NOMO-1 treated with DMSO at 0.1 percent for 48 hours (cell line): ENCODE data around the gene TENT4B.

Source experiments
- DNase-seq: peaks from one replicate; lab custom pipeline; 2025; ENCODE audit not compliant: unreplicated experiment; lab: John Stamatoyannopoulos, UW

The TENT4B gene

DNA sequence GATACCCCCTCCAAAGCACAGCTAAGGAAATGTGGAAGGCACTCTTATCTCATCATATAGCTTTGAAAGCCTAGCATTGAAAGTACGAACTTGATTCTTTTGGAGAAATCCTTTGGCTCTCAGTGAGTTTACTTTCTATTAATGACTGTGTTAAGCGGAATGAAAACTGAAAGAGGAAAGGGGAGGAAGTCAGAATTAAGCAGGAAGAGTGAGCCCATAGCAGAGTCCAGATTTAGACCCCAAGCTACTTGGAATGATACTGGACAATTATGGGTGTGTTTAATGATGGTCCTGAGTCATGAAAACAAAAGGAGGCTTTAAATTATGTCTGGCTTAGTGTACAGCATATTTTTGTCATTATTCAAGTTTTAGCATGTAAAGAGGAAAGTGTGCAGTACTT is 42.2 kb downstream of the TENT4B start:
- peak; percentile 17 for DNase-seq

DNA sequence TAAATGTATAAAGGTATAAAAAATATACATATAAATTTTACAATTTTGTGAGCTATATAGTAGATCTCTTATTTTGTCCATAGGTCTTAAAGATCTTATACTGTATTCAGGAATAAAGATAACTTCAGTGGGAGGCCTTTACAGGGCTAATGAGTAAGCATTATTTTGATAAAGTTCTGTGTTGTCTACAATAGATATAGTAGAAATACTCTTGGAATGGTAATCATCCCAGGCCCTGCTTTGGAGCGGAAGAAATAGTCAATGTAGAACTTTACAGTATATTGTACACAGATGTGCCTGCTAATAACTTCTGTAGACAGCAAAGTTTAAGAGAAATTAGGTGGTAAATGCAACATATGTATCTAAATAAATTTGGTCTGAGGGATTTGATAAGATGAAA is 42.6 kb downstream of the TENT4B start:
- DNase-seq: no peak

DNA sequence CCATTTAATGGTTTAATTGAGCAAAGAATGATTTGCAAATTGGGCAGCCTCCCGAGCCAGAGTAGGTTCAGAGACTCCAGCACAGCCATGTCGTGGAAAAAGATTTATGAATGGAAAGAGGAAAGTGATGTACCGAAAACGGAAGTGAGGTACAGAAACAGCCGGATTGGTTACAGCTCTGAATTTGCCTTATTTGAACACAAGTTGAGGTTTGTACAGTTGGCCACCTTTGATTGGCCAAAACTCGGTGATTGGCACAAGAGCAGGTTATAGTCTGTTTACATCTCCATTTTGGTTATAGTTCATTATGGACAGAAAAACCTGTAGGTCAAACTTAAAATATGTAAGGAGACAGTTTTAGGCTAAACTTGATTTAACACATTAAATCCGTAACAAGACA is 44.5 kb downstream of the TENT4B start:
- peak; percentile 48 for DNase-seq

DNA sequence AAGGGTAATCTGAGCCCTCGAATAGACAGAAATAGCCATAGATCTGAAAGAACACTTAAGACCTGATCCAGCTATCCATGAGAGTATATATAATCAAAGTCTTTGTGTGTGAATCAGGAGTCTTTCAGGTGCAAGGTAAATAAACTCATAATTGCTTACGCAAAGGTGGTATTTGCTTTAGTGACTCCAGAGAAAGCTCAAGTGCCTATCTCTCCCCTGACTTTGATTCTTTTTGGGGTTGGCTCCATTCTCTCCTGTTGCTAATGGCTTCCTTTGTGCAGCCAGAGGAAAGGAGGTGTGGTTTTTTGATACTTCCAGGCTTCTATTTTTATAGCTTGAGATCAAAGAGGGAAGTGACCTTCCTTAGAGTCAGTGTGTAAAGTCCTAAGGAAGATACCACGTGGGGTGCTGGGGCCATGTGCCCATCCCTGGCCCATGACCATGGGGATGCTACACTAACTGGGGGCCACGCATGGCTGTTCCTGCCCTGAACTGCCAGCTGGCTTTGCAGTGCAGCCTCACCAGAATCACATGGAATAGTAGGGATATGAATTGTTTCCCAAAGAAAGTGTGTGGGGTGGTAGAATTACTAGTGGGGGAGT is 45.8 kb downstream of the TENT4B start:
- DNase-seq: no peak

DNA sequence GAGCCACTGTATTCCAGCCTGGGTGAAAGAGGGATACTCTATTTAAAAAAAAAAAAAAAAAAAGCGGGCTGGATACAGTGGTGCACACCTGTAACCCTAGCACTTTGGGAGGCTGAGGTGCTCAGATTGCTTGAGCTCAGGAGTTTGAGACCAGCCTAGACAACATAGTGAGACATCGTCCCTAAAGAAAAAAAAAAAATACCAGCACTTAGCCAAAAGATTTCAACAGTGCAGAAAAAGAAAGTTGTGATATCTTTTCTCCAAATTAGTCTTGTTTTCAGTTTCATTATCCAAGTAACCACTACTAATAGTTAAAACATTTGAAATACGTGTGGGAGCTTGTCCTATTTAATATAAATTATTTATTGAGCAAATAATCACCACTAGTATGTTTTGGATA is 48.7 kb downstream of the TENT4B start:
- DNase-seq: no peak

DNA sequence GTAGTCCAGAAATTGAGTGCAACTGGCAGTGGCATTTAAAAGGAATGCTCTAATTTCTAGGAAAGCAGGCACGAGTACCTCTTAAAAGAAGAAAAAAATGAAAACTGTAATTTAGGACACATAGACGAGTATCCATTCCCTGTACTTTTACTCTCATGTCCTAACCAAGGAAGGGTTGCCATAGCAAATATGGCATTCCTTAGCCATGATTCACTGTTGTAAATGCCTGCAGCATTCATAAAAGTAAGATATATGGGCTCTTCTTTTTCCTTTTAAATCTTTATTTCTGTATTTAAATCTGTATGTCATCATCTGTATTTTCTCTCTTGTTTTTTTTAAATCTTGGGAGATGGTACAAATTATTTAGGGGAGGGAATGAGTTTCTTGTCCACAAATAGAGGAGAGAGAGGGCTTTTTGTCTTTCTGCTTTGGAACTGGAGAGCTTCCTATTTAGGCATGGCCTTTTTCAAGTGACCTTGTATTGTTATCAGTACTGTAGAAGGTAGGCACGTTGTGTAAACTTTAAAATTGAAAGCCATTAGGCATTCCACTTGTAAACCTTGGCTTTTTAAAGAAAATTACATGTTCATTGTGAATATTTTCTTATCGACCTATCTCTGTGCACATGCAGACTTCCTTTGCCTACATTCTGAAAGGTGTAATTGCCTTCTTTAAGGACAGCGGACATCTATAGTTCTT is 50.0 kb downstream of the TENT4B start:
- DNase-seq: no peak

DNA sequence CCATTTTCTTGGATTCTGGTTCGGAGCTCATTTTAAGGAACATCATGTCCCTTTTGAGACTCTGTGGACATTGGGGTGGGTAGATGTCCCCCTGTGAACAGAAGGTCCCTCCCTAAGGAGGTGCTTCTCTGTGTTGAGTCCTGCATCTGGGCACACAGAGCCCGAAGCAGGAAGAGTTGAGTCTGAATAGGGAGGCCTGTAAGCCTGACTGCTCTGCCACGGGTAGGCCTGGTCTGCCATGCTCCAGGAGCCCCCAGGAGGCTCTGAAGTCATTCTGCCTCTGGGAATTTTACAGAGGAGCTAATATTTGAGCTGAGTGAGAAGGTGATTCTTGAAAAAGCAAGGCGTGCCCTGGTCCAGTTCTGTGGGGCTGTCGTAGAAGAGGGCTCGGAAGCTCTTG is 50.6 kb downstream of the TENT4B start:
- no peak for DNase-seq

DNA sequence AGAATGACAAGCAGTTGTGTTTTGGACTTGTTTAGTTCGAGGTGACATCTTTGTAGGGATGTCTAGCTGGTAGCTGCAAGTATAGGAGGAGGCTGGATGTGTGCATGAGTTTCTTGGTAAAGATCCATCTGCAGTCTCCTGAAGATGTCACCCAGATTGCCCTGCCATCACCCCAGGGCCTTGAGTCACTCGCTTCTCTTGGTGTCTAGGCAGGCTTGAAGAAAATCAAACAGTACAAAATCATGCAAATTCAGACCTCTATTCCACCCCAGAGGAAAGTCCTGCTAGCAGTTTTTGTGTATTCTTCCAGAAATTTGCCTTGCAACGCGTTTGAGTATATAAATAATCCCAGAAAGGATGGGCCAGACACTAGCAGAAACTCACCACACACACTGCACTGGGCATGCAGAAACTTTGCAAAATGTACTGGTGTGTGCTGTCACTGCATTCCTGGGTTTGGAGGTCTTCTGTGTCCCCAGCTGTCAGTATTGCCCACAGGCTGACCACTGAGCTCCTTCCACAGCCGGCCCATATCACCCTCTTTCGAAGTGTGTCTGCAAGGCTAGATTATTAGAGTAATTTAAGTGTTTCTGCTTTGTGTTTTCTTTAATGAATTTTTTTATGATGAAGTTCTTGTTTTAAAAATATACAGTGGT is 51.5 kb downstream of the TENT4B start:
- no peak for DNase-seq

DNA sequence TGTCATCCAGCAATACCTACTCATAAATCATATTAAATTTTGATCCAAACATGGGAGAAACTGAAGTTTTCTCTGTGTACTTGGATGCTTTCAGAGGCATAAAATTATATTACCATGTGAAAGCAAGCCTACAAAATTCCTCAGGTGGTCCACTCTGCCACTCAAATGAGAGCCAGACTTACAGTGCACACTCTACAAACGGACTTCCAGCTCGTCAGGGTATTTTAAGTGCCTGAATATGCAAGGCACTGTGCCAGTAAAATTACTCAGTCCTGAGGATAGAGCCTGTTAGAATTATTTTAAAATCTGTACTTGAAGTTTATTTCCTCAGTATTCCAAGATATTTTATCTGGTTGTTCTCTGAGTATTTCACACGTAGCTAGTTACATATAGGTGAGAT is 54.5 kb downstream of the TENT4B start:
- no peak for DNase-seq

DNA sequence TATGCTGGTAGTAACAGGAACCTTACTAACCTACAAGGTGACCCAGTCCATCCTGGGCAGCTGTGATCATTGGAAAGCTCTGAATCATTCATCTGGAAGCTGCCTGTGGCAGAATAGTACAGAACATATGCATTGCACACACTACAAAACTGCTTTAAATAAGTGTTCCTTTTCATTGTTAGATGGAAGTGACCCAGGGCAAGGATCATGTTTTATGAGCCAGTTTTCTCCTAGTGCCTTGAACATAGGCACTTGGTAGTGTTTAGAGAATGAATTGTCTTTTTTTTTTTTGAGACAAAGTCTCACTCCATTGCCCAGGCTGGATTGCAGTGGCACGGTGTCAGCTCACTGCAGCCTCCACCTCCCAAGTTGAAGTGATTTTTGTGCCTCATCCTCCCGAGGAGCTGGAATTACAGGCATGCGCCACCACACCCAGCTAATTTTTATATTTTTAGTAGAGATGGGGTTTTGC is 55.4 kb downstream of the TENT4B start:
- no peak for DNase-seq

DNA sequence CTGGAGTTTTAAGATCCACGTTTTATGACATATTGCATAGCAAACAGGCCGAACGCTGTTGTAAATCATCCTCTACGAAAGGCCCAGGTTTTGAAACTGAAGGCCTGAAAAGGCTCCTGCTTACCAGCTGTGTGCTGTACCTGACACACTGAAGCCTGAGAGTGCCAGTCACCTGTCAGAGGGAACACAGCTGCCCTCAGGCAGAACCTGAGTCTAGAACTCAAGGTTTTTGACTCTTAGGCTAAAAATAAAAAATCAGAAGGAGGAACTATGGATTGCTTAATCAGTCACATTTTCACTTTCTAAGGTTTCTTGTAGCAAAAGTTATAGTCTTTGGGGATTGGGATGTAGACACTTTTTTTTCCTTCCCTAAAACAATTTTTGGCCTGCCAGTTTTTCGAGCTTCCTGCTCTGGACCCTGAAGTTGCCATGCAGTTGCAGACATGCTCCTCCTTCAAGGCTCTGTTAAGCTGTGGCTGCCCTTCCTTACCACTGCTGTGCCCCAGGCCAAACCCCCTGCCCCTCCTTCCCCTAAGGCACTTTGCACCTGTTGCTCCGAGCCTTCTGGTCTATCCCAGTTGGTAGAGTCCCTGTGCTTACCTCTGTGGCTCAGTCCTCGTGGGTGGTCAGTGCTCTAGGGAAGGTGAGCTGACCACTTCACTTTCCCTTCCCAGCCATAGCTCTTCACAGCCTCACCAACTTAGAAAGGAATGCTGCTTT is 56.6 kb downstream of the TENT4B start:
- DNase-seq: peak; percentile 79

DNA sequence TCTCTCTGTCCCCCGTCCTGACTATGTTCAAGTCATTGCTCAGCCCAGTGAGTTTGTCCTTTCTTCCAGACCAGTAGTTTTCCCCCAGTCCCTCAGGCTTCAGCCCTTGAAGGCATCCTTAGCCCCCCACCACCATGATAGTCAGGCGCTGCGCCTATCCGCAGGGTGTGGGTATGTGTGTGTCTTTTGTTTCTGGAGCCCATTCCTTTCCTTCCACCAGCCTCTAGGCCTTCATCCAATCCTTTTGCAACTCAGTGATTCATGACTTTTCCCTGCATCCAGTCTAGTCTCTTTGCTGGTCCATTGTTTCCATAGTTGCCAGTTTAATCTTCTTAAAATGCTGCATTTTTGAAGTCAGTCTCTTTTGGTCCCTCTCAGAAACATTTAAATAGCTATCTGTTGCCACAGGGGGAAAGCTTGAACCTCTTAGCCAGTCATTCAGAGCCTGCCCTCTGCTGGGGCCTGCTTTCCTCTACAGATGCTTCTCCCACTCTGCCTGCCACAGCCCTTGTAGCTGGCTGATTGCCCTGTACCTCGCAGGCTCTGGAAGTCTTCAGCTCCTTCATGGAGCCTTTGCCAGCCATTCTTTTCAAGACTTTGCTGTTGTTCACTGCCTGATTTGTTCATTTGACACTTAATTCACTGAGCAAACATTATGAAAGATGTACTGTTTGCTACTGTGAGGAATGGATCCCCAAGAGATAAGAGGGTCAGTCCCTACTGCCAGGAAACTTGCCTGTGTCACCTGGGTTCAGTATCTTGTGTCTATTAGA is 57.3 kb downstream of the TENT4B start:
- DNase-seq: peak; percentile 67

DNA sequence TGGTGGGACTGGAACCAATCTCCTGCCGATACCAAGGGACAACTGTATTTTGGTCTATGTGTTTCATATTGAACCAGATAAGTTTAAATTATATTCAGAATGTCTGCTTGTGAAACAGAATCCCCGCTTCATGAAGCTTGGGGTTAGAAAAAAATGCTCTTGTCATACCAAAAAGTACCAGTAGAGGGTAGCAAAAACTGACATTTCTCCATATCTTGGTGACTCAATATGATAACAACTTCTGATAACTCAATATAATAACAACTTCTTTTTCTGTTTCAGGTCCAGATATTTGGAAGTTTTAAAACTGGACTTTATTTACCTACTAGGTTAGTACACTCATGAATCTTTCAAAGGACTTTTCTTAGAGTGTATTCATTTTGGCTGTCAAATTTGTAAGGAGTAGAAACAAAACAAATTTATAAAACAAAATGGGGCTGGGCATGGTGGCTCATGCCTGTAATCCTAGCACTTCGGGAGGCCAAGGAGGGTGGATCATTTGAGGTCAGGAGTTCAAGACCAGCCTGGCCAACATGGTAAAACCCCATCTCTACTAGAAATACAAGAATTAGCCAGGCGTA is 60.9 kb downstream of the TENT4B start:
- peak; percentile 46 for DNase-seq

DNA sequence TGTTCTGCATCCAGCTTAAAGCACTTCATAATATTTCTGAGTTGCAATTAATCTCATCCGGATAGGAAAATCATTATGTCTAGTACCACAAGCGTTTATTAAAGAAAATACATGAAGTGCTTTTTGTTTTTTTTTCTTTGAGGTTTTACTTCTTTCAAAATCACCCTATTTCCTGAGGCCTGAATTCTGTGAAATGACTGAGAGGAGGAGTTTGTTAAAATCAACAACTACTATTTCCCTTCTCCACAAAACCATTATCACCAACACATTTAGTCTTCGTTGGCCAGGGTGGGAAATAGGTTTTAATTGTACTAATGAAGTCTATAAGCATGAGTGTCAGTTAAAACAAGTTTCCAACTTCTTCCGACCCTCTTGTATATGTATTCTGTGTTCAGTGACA is 62.6 kb downstream of the TENT4B start:
- no peak for DNase-seq

DNA sequence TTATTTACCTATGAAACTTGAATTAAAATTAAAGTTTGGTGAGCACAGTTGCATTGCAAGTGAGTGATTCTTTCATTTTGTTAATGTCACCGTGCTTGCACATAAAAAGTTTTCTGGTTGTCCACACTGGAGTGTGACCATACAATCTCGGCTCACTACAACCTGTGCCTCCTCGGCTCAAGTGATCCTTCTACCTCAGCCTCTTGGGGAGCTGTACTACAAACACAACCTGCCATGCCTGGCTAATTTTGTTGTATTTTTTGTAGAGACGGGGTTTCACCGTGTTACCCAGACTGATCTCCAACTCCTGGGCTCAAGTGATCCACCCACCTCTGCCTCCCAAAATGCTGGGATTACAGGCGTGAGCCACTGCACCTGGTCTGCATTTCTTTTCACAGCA is 63.1 kb downstream of the TENT4B start:
- DNase-seq: no peak

DNA sequence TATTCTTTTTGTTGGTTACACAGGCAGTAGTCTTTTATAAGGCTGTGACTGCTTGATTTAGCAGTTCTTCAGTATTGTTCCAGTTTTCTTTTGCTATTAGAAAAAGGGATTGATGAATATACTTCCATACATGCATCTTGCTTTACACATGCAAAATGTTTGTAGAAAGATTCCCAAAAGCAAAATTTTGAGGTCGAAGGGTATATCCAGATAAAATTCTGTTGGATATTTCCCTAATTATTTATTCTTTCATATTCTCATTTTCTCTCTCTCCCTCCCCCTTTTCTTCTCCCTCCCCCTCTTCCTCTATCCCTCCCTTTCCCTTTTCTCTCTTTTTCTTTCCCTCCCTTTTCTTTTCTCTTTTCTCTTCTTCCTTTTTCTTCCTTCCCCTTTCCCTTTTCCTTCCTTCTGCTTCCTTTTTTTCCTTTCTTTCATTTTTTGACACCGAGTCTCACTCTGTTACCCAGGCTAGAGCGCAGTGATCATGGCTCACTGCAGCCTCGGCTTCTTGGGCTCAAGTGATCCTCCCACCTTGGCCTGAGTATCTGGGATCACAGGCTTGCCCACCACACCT is 66.4 kb downstream of the TENT4B start:
- DNase-seq: no peak

DNA sequence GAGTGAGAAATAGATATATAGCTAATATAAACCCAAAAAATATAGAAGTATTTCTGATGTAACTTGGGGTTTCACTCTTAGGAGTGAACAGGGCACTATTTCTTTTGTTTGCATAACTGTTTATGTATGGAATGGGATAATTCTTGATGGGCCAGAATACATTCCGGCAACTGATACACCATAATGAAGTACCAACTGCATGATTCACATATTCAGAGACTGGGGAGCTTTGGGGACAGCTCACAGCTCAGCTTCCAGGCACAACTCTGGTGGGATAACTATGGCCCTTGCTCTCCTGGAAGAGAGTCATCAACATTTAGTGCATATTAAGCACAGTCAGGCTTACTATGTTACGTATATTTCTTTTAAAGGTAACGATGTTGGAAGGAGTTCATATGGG is 71.2 kb downstream of the TENT4B start:
- no peak for DNase-seq

DNA sequence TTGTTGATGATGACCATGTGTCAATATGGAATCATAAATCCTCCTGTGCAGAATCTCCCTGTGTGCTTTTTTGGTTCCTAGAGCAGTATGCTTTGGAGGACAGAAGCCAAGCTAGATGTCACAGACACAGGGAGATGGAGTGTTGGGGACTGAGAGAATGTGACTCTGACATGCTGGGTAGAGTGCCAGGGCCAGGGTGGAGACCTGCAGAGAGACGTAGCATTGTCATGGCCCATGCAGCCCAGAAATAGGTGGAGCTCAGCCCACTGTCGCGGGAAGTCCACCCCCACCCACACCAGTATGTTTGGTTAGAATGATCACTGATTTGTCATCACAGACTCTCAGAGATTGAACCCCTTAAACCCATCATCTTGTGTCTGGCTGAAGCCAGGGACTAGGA is 74.0 kb downstream of the TENT4B start:
- DNase-seq: no peak

DNA sequence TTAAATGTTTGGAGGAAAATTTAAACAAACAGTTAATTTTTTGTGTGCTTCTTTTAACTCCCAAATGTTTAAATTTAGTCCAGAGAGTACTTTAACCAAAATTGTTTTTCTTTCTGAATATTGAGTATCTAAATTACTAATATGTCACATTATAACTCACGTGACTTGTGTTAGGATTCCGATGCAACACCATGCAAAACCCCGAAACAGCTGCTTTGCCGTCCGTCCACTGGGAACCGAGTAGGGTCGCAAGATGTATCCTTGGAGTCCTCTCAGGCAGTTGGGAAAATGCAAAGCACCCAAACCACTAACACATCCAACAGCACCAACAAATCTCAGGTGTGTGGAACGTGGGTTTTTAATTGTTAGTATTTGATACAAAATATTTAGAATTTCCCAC is 74.6 kb downstream of the TENT4B start:
- DNase-seq: no peak

DNA sequence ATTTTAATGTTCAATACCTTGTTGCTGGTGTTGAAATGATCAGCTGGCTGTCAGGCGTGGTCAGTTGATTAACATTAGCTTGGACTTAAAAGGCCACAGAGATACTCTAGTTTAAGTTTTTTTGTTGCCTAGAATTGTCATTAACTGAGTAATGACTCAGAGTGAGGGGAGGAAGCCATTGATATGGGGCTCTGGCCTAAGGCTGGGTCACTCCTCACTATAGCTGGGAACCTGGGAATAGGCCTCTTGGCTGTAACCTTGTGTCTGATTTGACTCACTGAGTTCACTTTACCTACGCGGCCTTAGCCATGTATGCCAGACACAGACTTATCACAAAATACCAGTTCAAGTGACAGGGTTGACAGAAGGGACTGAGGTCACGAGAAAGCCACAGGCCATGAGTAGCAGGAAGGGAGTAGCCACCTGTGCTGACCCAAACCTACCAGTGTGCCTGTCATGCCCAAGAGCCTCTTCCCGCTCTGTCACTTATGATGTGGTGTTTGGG is 75.3 kb downstream of the TENT4B start:
- DNase-seq: no peak
